SK-N-MC (cell line): ENCODE measurements around the gene NTNG1.

Experiments used
- EZH2 ChIP-seq: fragments of 200-600 bp; sonication (generic); IDR thresholded peaks from one replicate; pipeline ENCODE4 v1.6.1; 2017; ENCODE audit warnings: antibody characterized with exemption
- POLR2AphosphoS5 ChIP-seq: IDR thresholded peaks from 2 replicates; pipeline ENCODE4 v1.6.1; 2012; ENCODE audit warnings: mild to moderate bottlenecking, low read depth, low read length, borderline replicate concordance

- no peak for TF ChIP-seq POLR2AphosphoS5
- TF ChIP-seq EZH2 = no peak
Measured at GRCh38 chr1:107294686-107295085, 153.8 kb downstream of the NTNG1 start.
